Kidney (tissue), 14 donors: ENCODE data around the gene ANKRD12. TPM values are rescaled to one million over a fixed set of nuclear protein-coding genes. Genes with fewer than 3 reads are reported as not detected.

ENCODE experiments used
- DNase-seq, 5 donors: peaks; one replicate each; pipeline ENCODE4 v3.0.0-alpha.2; 2013 to 2020
- FAIRE-seq: peaks from 2 replicates; lab custom pipeline; 2012; peaks lifted over from hg19 to GRCh38; lab: Jason Lieb, UNC
- H3K27ac ChIP-seq, 2 donors: one replicate each; pipeline ENCODE4 v1.7.0; 2013; ENCODE audit warnings: low read depth in 2 of 2, low read length in 2 of 2, inconsistent platforms in 1 of 2
- H3K27me3 ChIP-seq: one replicate; pipeline ENCODE4 v1.7.1; 2013; ENCODE audit warnings: low read length, inconsistent platforms; ENCODE audit not compliant: control insufficient read depth, insufficient read depth
- H3K36me3 ChIP-seq, 3 donors: one replicate each; pipeline versions ENCODE4 v1.7.0 to v1.7.1; 2013; ENCODE audit warnings: low read length in 3 of 3, control low read depth in 1 of 3, inconsistent platforms in 1 of 3; ENCODE audit not compliant: insufficient read depth in 3 of 3, control insufficient read depth in 2 of 3
- H3K4me1 ChIP-seq, 3 donors: one replicate each; pipeline versions ENCODE4 v1.7.0 to v1.7.1; 2013; ENCODE audit warnings: low read length in 3 of 3, inconsistent platforms in 1 of 3, low read depth in 1 of 3; ENCODE audit not compliant: control insufficient read depth in 2 of 3, insufficient read depth in 2 of 3
- H3K4me3 ChIP-seq, 3 donors: one replicate each; pipeline versions ENCODE4 v1.7.0 to v1.8.1; 2013; ENCODE audit warnings: low read length in 3 of 3, control low read depth in 1 of 3, inconsistent platforms in 1 of 3
- H3K9ac ChIP-seq, 3 donors: one replicate each; pipeline versions ENCODE4 v1.7.0 to v1.7.1; 2013; ENCODE audit warnings: low read length in 3 of 3, control low read depth in 1 of 3, inconsistent platforms in 1 of 3
- H3K9me3 ChIP-seq, 3 donors: one replicate each; pipeline versions ENCODE4 v1.7.0 to v1.7.1; 2013; ENCODE audit warnings: low read length in 3 of 3, control low read depth in 1 of 3, inconsistent platforms in 1 of 3; ENCODE audit not compliant: control insufficient read depth in 2 of 3, insufficient read depth in 1 of 3
- CTCF ChIP-seq: IDR thresholded peaks from 3 replicates; pipeline ENCODE4 v1.5.1; 2012; ENCODE audit warnings: mild to moderate bottlenecking, moderate library complexity, borderline replicate concordance; ENCODE audit not compliant: insufficient read depth; ENCODE audit errors: extremely low read depth
- intact Hi-C: fragments of 100-400 bp; cut with DNase I; formaldehyde crosslinking; loops from one replicate; pipeline ENCODE4 v1.11.1; 2022
- polyA plus RNA-seq: library from polyadenylated mRNA; stranded (reverse); fragments of 350-450 nt; fragmentation: Illumina TruSeq; extraction: RNeasy Lipid Tissue Mini Kit (QIAGEN cat#74804); gene quantifications from one replicate; pipeline ENCODE4 v1.2.3, GENCODE V29; 2014; ENCODE audit warnings: low read depth, low replicate concordance; ENCODE audit not compliant: insufficient read depth
- total RNA-seq: library from RNA; stranded (reverse); fragmentation: NEBNext Ultra II Directional; extraction: Animal tissue kit (Norgen Biotek cat#: 25700); gene quantifications from one replicate; pipeline ENCODE4 v1.2.1, GENCODE V29; 2021
- donor health status: control.
- donor health status: control.
- donor health status: control.
- donor health status: control.
- donor health status: control.
- donor health status: DM: yes; HTN: yes; CAD: no.
- donor health status: Normal renal cell carcinoma (clear cell type).

ANKRD12 gene
- total and polyA plus RNA-seq, 2 donors from 2014 or later = 3.9 to 81.8 TPM

DNA sequence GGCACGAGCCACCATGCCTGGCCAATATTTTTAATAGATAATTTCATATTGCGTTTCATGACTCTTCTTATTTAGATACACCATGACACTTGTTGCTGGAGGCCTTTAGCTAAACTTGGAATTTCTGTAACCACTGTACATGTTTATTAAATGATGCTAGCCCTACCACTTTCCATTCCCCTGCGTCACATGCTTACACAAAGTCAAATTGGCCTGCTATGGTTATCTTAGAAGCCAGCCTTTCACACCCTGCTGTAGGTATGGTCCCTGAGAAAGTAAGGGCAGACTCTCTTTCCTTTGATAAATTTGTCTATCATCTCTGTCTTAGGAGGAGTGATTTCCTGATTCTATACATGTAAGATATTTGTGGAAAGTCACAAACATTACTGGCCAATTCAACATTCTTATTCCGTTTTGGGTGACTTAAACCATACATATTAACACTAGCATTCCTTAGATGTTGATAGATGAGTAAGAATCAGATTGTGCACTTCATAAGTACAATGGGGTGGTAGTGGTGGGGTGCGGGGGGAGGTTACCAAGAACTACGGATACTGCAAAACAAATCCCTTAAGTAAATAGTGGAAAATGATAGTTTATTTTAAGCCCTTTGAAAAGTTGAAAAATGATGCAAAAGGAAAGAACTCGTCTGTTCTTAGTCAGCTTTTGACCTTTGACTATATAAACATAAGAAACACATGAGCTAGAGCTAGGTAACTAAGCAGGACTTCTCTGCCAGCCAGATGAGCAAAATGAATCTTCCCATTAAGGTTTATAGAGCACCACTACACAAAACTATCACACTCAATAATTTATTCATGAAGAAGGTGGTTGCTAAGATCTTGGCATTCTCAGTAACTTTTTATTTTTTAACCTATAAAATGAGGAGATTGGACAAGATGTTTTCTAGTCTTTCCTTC lies 42.0 kb upstream of the ANKRD12 start:
- no peak for FAIRE-seq
- intact Hi-C loops = no loop called here

GRCh38 chr18:9095297-9096006 lies 41.1 kb upstream of the ANKRD12 start:
- no peak overlapping the region for H3K9ac ChIP-seq

More for the DNA sequence above, 42.0 kb upstream of the ANKRD12 start:
- Histone ChIP-seq H3K36me3 (no peaks in the 10 kb centered on the region), H3K9me3 (no peaks in the 10 kb centered on the region), H3K4me1 (peaks cover 0 to 5% (median 0%) of the 10 kb centered on the region in 3 donors), H3K27me3 (no peaks in the 10 kb centered on the region), H3K9ac (no peak overlapping the region), H3K4me3 (no peak overlapping the region), H3K27ac (no peak overlapping the region)
- DNase-seq = no peak
- no peak for TF ChIP-seq CTCF

GRCh38 chr18:9096007-9096371 lies 40.6 kb upstream of the ANKRD12 start:
- no peak for DNase-seq
- Histone ChIP-seq H3K4me3 (no peak overlapping the region), H3K9ac (no peak overlapping the region), H3K27ac (no peak overlapping the region), H3K27me3 (no peaks in the 10 kb centered on the region), H3K4me1 (peaks cover 0 to 5% (median 0%) of the 10 kb centered on the region in 3 donors), H3K36me3 (no peaks in the 10 kb centered on the region), H3K9me3 (no peaks in the 10 kb centered on the region)
- TF ChIP-seq CTCF = no peak
- no peak for FAIRE-seq
- intact Hi-C loops = no loop called here

More at GRCh38 chr18:9095297-9096006, 41.1 kb upstream of the ANKRD12 start:
- FAIRE-seq = no peak
- TF ChIP-seq CTCF = no peak
- Histone ChIP-seq H3K4me1 (peaks cover 0 to 5% (median 0%) of the 10 kb centered on the region in 3 donors), H3K27ac (no peak overlapping the region), H3K36me3 (no peaks in the 10 kb centered on the region), H3K4me3 (no peak overlapping the region), H3K9me3 (no peaks in the 10 kb centered on the region), H3K27me3 (no peaks in the 10 kb centered on the region)
- intact Hi-C loops = no loop called here
- DNase-seq = no peak
